NCI-H1930 (cell line): Measurements from ENCODE around the gene CDON.

ENCODE experiments used
- DNase-seq, 2 experiments: peaks; one replicate each; lab custom pipeline; 2025; lab: John Stamatoyannopoulos, UW

CDON gene

GRCh38 chr11:126083829-126084607, 21.4 kb upstream of the CDON start:
- no peak for DNase-seq

- no peak for DNase-seq
Observed at GRCh38 chr11:126082251-126083109, 19.8 kb upstream of the CDON start.

- DNase-seq: no peak
Observed at GRCh38 chr11:126081915-126082250, 19.2 kb upstream of the CDON start.

- DNase-seq: no peak
Observed at GRCh38 chr11:126080161-126080941, 17.7 kb upstream of the CDON start.

GRCh38 chr11:126079621-126080124, 17.0 kb upstream of the CDON start:
- no peak for DNase-seq

GRCh38 chr11:126076641-126077040, 14.0 kb upstream of the CDON start:
- no peak for DNase-seq

GRCh38 chr11:126072801-126073594, 10.3 kb upstream of the CDON start:
- no peak for DNase-seq

GRCh38 chr11:126072141-126072741, 9.6 kb upstream of the CDON start:
- DNase-seq: no peak

GRCh38 chr11:126063507-126063852, 814 bp upstream of the CDON start:
- DNase-seq: no peak

- peak in 1 of 2 experiments; percentile 15 for DNase-seq
Observed at GRCh38 chr11:126061707-126062678, 673 bp downstream of the CDON start.

GRCh38 chr11:126060757-126061171, 1.9 kb downstream of the CDON start:
- no peak for DNase-seq

GRCh38 chr11:126059238-126059781, 3.4 kb downstream of the CDON start:
- no peak for DNase-seq

GRCh38 chr11:126058105-126058874, 4.4 kb downstream of the CDON start:
- no peak for DNase-seq

- no peak for DNase-seq
Observed at GRCh38 chr11:126054882-126055281, 7.8 kb downstream of the CDON start.

- no peak for DNase-seq
Observed at GRCh38 chr11:126054408-126054807, 8.3 kb downstream of the CDON start.

GRCh38 chr11:126053415-126054286, 9.0 kb downstream of the CDON start:
- DNase-seq: no peak

GRCh38 chr11:126051117-126051516, 11.5 kb downstream of the CDON start:
- no peak for DNase-seq

- DNase-seq: no peak
Observed at GRCh38 chr11:126049159-126049558, 13.5 kb downstream of the CDON start.
